Heart left ventricle (tissue), 16 donors: ENCODE measurements around the gene KRTAP10-1. TPM values are rescaled to one million over a fixed set of nuclear protein-coding genes. Genes with fewer than 3 reads are reported as not detected.
A peak's percentile ranks its signal among the peaks of the same experiment; 100 is the strongest.

ENCODE experiments used
- ATAC-seq, 4 donors: fragments of 200-7000 bp; cut with Tn5 transposase; one replicate each; pipeline ENCODE4 v1.9.1; 2020 to 2022; ENCODE audit warnings: moderate library complexity in 4 of 4, mild to moderate bottlenecking in 3 of 4, moderate number of reproducible peaks in 1 of 4
- DNase-seq, 5 donors: peaks; one replicate each; pipeline ENCODE4 v3.0.0-alpha.2; 2020
- H3K27ac ChIP-seq, 12 donors: fragments of 200-600 bp; sonication (generic) in 4 of 12; one replicate each; pipeline versions ENCODE4 v1.5.0 to v1.8.0; 2016 to 2022; ENCODE audit warnings: mild to moderate bottlenecking in 2 of 12
- H3K27me3 ChIP-seq, 9 donors: fragments of 200-600 bp; sonication (generic) in 2 of 9; one replicate each; pipeline versions ENCODE4 v1.5.1 to v1.8.0; 2016 to 2022; ENCODE audit warnings: mild to moderate bottlenecking in 3 of 9
- H3K36me3 ChIP-seq, 9 donors: fragments of 200-600 bp; sonication (generic) in 2 of 9; one replicate each; pipeline versions ENCODE4 v1.5.0 to v1.8.0; 2018 to 2022; ENCODE audit warnings: mild to moderate bottlenecking in 2 of 9
- H3K4me1 ChIP-seq, 12 donors: fragments of 200-600 bp; sonication (generic) in 4 of 12; one replicate each; pipeline versions ENCODE4 v1.5.0 to v1.8.0; 2016 to 2022; ENCODE audit warnings: mild to moderate bottlenecking in 3 of 12
- H3K4me3 ChIP-seq, 12 donors: fragments of 200-600 bp; sonication (generic) in 4 of 12; one replicate each; pipeline versions ENCODE4 v1.5.0 to v1.8.0; 2017 to 2022; ENCODE audit warnings: mild to moderate bottlenecking in 9 of 12, moderate library complexity in 4 of 12
- H3K9me3 ChIP-seq, 12 donors: fragments of 200-600 bp; sonication (generic) in 4 of 12; one replicate each; pipeline versions ENCODE4 v1.5.0 to v1.8.0; 2016 to 2022; ENCODE audit warnings: mild to moderate bottlenecking in 1 of 12
- CTCF ChIP-seq, 12 donors: fragments of 200-600 bp; sonication (generic) in 4 of 12; IDR thresholded peaks; one replicate each; pipeline versions ENCODE4 v1.5.0 to v1.8.0; 2018 to 2022; ENCODE audit warnings: antibody characterized with exemption in 12 of 12, mild to moderate bottlenecking in 5 of 12
- POLR2A ChIP-seq, 2 donors: fragments of 450-650 bp; IDR thresholded peaks; one replicate each; pipeline ENCODE4 v1.6.1; 2017; ENCODE audit warnings: antibody characterized with exemption in 2 of 2, mild to moderate bottlenecking in 2 of 2, moderate library complexity in 2 of 2
- WGBS, 4 donors: extraction: QIAGEN DNeasy Blood & Tissue Kit in 2 of 4; methylation state at CpG; one replicate each; pipeline versions ENCODE4 v1.1.5 to v1.1.7; 2013 to 2018; 5-methylcytosine and 5-hydroxymethylcytosine counted together
- intact Hi-C, 10 donors: fragments of 100-400 bp; cut with DNase I; formaldehyde crosslinking; loops; one replicate each; pipeline versions ENCODE4 v1.11.1 to v1.14.2; 2022
- polyA plus RNA-seq, 2 donors: library from polyadenylated mRNA; stranded (reverse); fragments of 200-250 nt; gene quantifications; one replicate each; pipeline ENCODE4 v1.2.3, GENCODE V29; 2013
- total RNA-seq, 9 donors: library from RNA; depleted of rRNA in 2 of 9; stranded (reverse); fragments of >200 nt in 2 of 9; fragmentation: NEBNext Ultra II Directional in 3 of 9; extraction: Animal tissue kit (Norgen Biotek cat#: 25700) in 3 of 9; gene quantifications; one replicate each; pipeline versions ENCODE4 v1.1.0 to v1.2.4, GENCODE V29; 2016 to 2023
- donor health status: ischemic (EF 13 %, LVEDD 7.1; RV severe dilation, severe dysfunction).
- donor health status: healthy with polysubstance abuse.
- donor health status: DM: no; HTN: yes; CAD: no.
- donor health status: DM: no; HTN: no; CAD: no.
- donor health status: ischemic (EF 25% LVEDD 6.9; RV normal size, moderate dysfunction).
- donor health status: ischemic (EF 25% LVEDD 5.7; RV mildly dilated, moderate dysfunction).
- donor health status: healthy.
- donor health status: DM: yes; HTN: yes; CAD: no.
- donor health status: ischemic (EF 35%, LVEDD 5.7; RV mildly dilated, moderate dysfunction).
- donor health status: nonischemic (EF 11% LVEDD 7.7; RV severe dilation, severe dysfunction).
- donor health status: DM: yes; HTN: yes; CAD: no.
- donor health status: PGD.
- donor health status: ischemic (EF 29% LVEDD 5.4; RV normal size, mild dysfunction).
- donor health status: nonischemic (EF 23%, LVEDD 6.1; RV moderate dilation, normal function).

Gene KRTAP10-1
- total and polyA plus RNA-seq, 11 donors = not detected

GRCh38 chr21:44502171-44502958, 37.6 kb downstream of the KRTAP10-1 start:
- Histone ChIP-seq H3K4me1 (peaks cover 0 to 7% (median under 1%) of the 10 kb centered on the region in 12 donors), H3K36me3 (no peaks in the 10 kb centered on the region), H3K27ac (no peak overlapping the region), H3K9me3 (no peaks in the 10 kb centered on the region), H3K4me3 (no peak overlapping the region), H3K27me3 (peaks cover 0 to 25% (median 0%) of the 10 kb centered on the region in 9 donors)
- TF ChIP-seq CTCF (IDR thresholded peaks at IDR 0.05) (no peak), POLR2A (IDR thresholded peaks at IDR 0.05) (no peak)
- intact Hi-C loops = loop anchor here in 1 of 10 donors (10.0 kb wide), 1 partner anchor 412 kb away; no protein-coding TSS in a partner anchor
- ATAC-seq = no peak
- DNase-seq = peak in 2 of 5 donors; percentile 21 to 25
- WGBS, 4 donors = 80 to 88% (median 87%) methylated on average over 27 of the region's 27 CpGs

- peaks cover 0 to 28% (median 9%) of the 10 kb centered on the region in 12 donors for H3K4me1 ChIP-seq
- no peak overlapping the region for H3K4me3 ChIP-seq
- no peak overlapping the region for H3K27ac ChIP-seq
- H3K9me3 ChIP-seq = no peaks in the 10 kb centered on the region
- intact Hi-C loops = loop anchor here in 1 of 10 donors (10.0 kb wide), 1 partner anchor 415 kb away; no protein-coding TSS in a partner anchor
- H3K36me3 ChIP-seq = no peaks in the 10 kb centered on the region
- ATAC-seq (no peak), DNase-seq (peak in 2 of 5 donors; percentile 14 to 53)
- H3K27me3 ChIP-seq = peaks cover 0 to 25% (median 0%) of the 10 kb centered on the region in 9 donors
- WGBS, 4 donors = 81 to 92% (median 89%) methylated on average over 18 to 19 of the region's 19 CpGs
- TF ChIP-seq CTCF (IDR thresholded peaks at IDR 0.05) (no peak), POLR2A (IDR thresholded peaks at IDR 0.05) (no peak)
Measured at GRCh38 chr21:44500111-44500510, 39.9 kb downstream of the KRTAP10-1 start.

GRCh38 chr21:44499631-44500030, 40.4 kb downstream of the KRTAP10-1 start:
- DNase-seq = no peak
- intact Hi-C loops = loop anchor here in 1 of 10 donors (10.0 kb wide), 1 partner anchor 415 kb away; no protein-coding TSS in a partner anchor
- no peak for TF ChIP-seq CTCF (IDR thresholded peaks at IDR 0.05)
- TF ChIP-seq POLR2A (IDR thresholded peaks at IDR 0.05) = no peak

GRCh38 chr21:44499211-44499560, 40.8 kb downstream of the KRTAP10-1 start:
- no peak for ATAC-seq
- 86 to 95% (median 89%) methylated on average over 18 of the region's 18 CpGs for WGBS, 4 donors
- TF ChIP-seq POLR2A (IDR thresholded peaks at IDR 0.05) (no peak), CTCF (IDR thresholded peaks at IDR 0.05) (no peak)
- no peak overlapping the region for H3K27ac ChIP-seq
- peak in 1 of 5 donors; percentile 44 for DNase-seq
- H3K4me1 ChIP-seq = peaks cover 0 to 34% (median 9%) of the 10 kb centered on the region in 12 donors
- no peaks in the 10 kb centered on the region for H3K36me3 ChIP-seq
- H3K4me3 ChIP-seq = no peak overlapping the region
- intact Hi-C loops = no loop called here
- peaks cover 0 to 25% (median 0%) of the 10 kb centered on the region in 9 donors for H3K27me3 ChIP-seq
- H3K9me3 ChIP-seq = no peaks in the 10 kb centered on the region

More at GRCh38 chr21:44499631-44500030, 40.4 kb downstream of the KRTAP10-1 start:
- H3K27me3 ChIP-seq = peaks cover 0 to 25% (median 0%) of the 10 kb centered on the region in 9 donors
- no peaks in the 10 kb centered on the region for H3K9me3 ChIP-seq
- peaks cover 0 to 33% (median 9%) of the 10 kb centered on the region in 12 donors for H3K4me1 ChIP-seq
- WGBS, 4 donors = 83 to 91% (median 88%) methylated on average over 11 to 23 of the region's 23 CpGs
- H3K4me3 ChIP-seq = no peak overlapping the region
- H3K36me3 ChIP-seq = no peaks in the 10 kb centered on the region
- peak in 1 of 4 donors; percentile 7 for ATAC-seq
- no peak overlapping the region for H3K27ac ChIP-seq
